Fibroblast of gingiva (primary cell): ENCODE measurements around the gene IQCM.

Experiments used
- DNase-seq: peaks from one replicate; pipeline ENCODE4 v3.0.0-alpha.2; 2011; ENCODE audit warnings: low read depth

Gene IQCM

GRCh38 chr4:149815743-149816142 lies at the start of gene IQCM:
Gene IQCM (minus strand): TSS chr4:149815843. CDS start chr4:149742691, 73,152 bp downstream.
- no peak for DNase-seq

GRCh38 chr4:149857446-149857845 lies 41.8 kb upstream of the IQCM start:
- no peak for DNase-seq

GRCh38 chr4:149845743-149846142 lies 30.1 kb upstream of the IQCM start:
- no peak for DNase-seq

GRCh38 chr4:149841686-149842085 lies 26.0 kb upstream of the IQCM start:
- no peak for DNase-seq

GRCh38 chr4:149838036-149838435 lies 22.4 kb upstream of the IQCM start:
- DNase-seq, result no peak

GRCh38 chr4:149836546-149836945 lies 20.9 kb upstream of the IQCM start:
- peak; percentile 2 for DNase-seq

- no peak for DNase-seq
Observed at GRCh38 chr4:149835280-149835679, 19.6 kb upstream of the IQCM start.

GRCh38 chr4:149831656-149832208 lies 16.1 kb upstream of the IQCM start:
- no peak for DNase-seq

- DNase-seq, result no peak
Observed at GRCh38 chr4:149830823-149831222, 15.2 kb upstream of the IQCM start.

- DNase-seq, result no peak
Observed at GRCh38 chr4:149825336-149825735, 9.7 kb upstream of the IQCM start.

GRCh38 chr4:149823769-149824221 lies 8.2 kb upstream of the IQCM start:
- peak; percentile 84 for DNase-seq

GRCh38 chr4:149801416-149801815 lies 14.2 kb downstream of the IQCM start:
- peak; percentile 63 for DNase-seq

GRCh38 chr4:149799546-149799945 lies 16.1 kb downstream of the IQCM start:
- DNase-seq, result no peak

- no peak for DNase-seq
Observed at GRCh38 chr4:149796381-149796780, 19.3 kb downstream of the IQCM start.

GRCh38 chr4:149795256-149795655 lies 20.4 kb downstream of the IQCM start:
- DNase-seq, result no peak

GRCh38 chr4:149794352-149794751 lies 21.3 kb downstream of the IQCM start:
- DNase-seq, result no peak

GRCh38 chr4:149793459-149793858 lies 22.2 kb downstream of the IQCM start:
- DNase-seq, result no peak

- peak; percentile 82 for DNase-seq
Observed at GRCh38 chr4:149791851-149792250, 23.8 kb downstream of the IQCM start.

- DNase-seq, result peak; percentile 71
Observed at GRCh38 chr4:149790172-149790907, 25.3 kb downstream of the IQCM start.

- peak; percentile 41 for DNase-seq
Observed at GRCh38 chr4:149788300-149788699, 27.3 kb downstream of the IQCM start.

- DNase-seq, result peak; percentile 38
Observed at GRCh38 chr4:149785696-149786431, 29.8 kb downstream of the IQCM start.

GRCh38 chr4:149784018-149784417 lies 31.6 kb downstream of the IQCM start:
- DNase-seq, result no peak

- DNase-seq, result peak; percentile 61
Observed at GRCh38 chr4:149781150-149781549, 34.5 kb downstream of the IQCM start.
